Testis (tissue), 3 donors: ENCODE measurements around the gene PYROXD2. TPM values are rescaled to one million over a fixed set of nuclear protein-coding genes. Genes with fewer than 3 reads are reported as not detected.

Experiments used
- DNase-seq: peaks from one replicate; pipeline ENCODE4 v3.0.0-alpha.2; 2019
- H3K27ac ChIP-seq, 2 donors: fragments of 200-600 bp; sonication (generic); one replicate each; pipeline ENCODE4 v1.5.1; 2019
- H3K27me3 ChIP-seq: fragments of 200-600 bp; sonication (generic); one replicate; pipeline ENCODE4 v1.5.1; 2019
- H3K36me3 ChIP-seq: fragments of 200-600 bp; sonication (generic); one replicate; pipeline ENCODE4 v1.5.1; 2017; ENCODE audit warnings: low read depth; ENCODE audit errors: missing control alignments
- H3K4me1 ChIP-seq: fragments of 200-600 bp; sonication (generic); one replicate; pipeline ENCODE4 v1.5.1; 2019
- H3K4me3 ChIP-seq, 2 donors: fragments of 200-600 bp; sonication (generic); one replicate each; pipeline ENCODE4 v1.5.1; 2017 to 2019
- H3K9me3 ChIP-seq: fragments of 200-600 bp; sonication (generic); one replicate; pipeline ENCODE4 v1.5.1; 2017
- CTCF ChIP-seq, 3 experiments: fragments of 450-650 bp in 2 of 3; fragments of 200-600 bp in 1 of 3; sonication (generic) in 1 of 3; IDR thresholded peaks; one replicate each; pipeline ENCODE4 v1.5.1; 2016 to 2019; ENCODE audit warnings: antibody characterized with exemption in 3 of 3, mild to moderate bottlenecking in 2 of 3, moderate library complexity in 1 of 3
- POLR2A ChIP-seq: fragments of 450-650 bp; IDR thresholded peaks from one replicate; pipeline ENCODE4 v1.6.1; 2017; ENCODE audit warnings: antibody characterized with exemption, mild to moderate bottlenecking, moderate library complexity
- WGBS, 2 donors: methylation state at CpG; one replicate each; pipeline ENCODE4 v1.1.5; 2018; 5-methylcytosine and 5-hydroxymethylcytosine counted together
- intact Hi-C: fragments of 100-400 bp; cut with DNase I; formaldehyde crosslinking; loops from one replicate; pipeline ENCODE4 v1.15.1; 2023; ENCODE audit warnings: low total_unique reads
- polyA plus RNA-seq: library from polyadenylated mRNA; stranded (reverse); fragments of 350-450 nt; fragmentation: Illumina TruSeq; extraction: RNeasy Lipid Tissue Mini Kit (QIAGEN cat#74804); gene quantifications from one replicate; pipeline ENCODE4 v1.2.3, GENCODE V29; 2014; ENCODE audit warnings: low read depth, low replicate concordance; ENCODE audit not compliant: insufficient read depth
- total RNA-seq, 2 donors: library from RNA; depleted of rRNA; stranded (reverse); fragments of >200 nt; gene quantifications; one replicate each; pipeline ENCODE4 v1.2.3, GENCODE V29; 2016

PYROXD2 gene
- total and polyA plus RNA-seq, 3 donors from 2014 or later, result 10.2 to 20.2 (median 13.0) TPM

GRCh38 chr10:98340940-98341310 lies 74.1 kb downstream of the PYROXD2 start:
- no peak for TF ChIP-seq POLR2A
- no peak for TF ChIP-seq CTCF (IDR thresholded peaks at IDR 0.05)
- H3K9me3 ChIP-seq, result no peaks in the 10 kb centered on the region
- H3K27ac ChIP-seq, result no peak overlapping the region
- no peaks in the 10 kb centered on the region for H3K36me3 ChIP-seq
- intact Hi-C loops, result no loop called here
- no peaks in the 10 kb centered on the region for H3K4me1 ChIP-seq
- WGBS, 2 donors, result 26 to 43% methylated on average over 2 of the region's 2 CpGs
- DNase-seq, result no peak
- H3K27me3 ChIP-seq, result no peaks in the 10 kb centered on the region
- H3K4me3 ChIP-seq, result no peak overlapping the region

- 60 to 63% methylated on average over 8 of the region's 8 CpGs for WGBS, 2 donors
- H3K36me3 ChIP-seq, result no peaks in the 10 kb centered on the region
- H3K4me1 ChIP-seq, result no peaks in the 10 kb centered on the region
- H3K9me3 ChIP-seq, result no peaks in the 10 kb centered on the region
- DNase-seq, result no peak
- no peak overlapping the region for H3K27ac ChIP-seq
- no peak overlapping the region for H3K4me3 ChIP-seq
- no peak for TF ChIP-seq CTCF (IDR thresholded peaks at IDR 0.05)
- TF ChIP-seq POLR2A, result no peak
- H3K27me3 ChIP-seq, result no peaks in the 10 kb centered on the region
- intact Hi-C loops, result no loop called here
These were observed 74.6 kb downstream of the PYROXD2 start for GRCh38 chr10:98340261-98340939.

GRCh38 chr10:98339799-98340198 lies 75.2 kb downstream of the PYROXD2 start:
- WGBS, 2 donors, result 79 to 86% methylated on average over 5 of the region's 5 CpGs
- Histone ChIP-seq H3K4me3 (no peak overlapping the region), H3K9me3 (no peaks in the 10 kb centered on the region), H3K4me1 (no peaks in the 10 kb centered on the region), H3K36me3 (no peaks in the 10 kb centered on the region), H3K27ac (no peak overlapping the region), H3K27me3 (no peaks in the 10 kb centered on the region)
- intact Hi-C loops, result no loop called here
- no peak for TF ChIP-seq CTCF (IDR thresholded peaks at IDR 0.05)
- TF ChIP-seq POLR2A, result no peak
- DNase-seq, result no peak

GRCh38 chr10:98338896-98339295 lies 76.1 kb downstream of the PYROXD2 start:
- TF ChIP-seq POLR2A, result no peak
- no peak for TF ChIP-seq CTCF (IDR thresholded peaks at IDR 0.05)
- DNase-seq, result no peak
- Histone ChIP-seq H3K27ac (no peak overlapping the region), H3K9me3 (no peaks in the 10 kb centered on the region), H3K4me1 (no peaks in the 10 kb centered on the region), H3K36me3 (no peaks in the 10 kb centered on the region), H3K4me3 (no peak overlapping the region), H3K27me3 (no peaks in the 10 kb centered on the region)
- 87 to 93% methylated on average over 4 to 5 of the region's 5 CpGs for WGBS, 2 donors
- intact Hi-C loops, result no loop called here

- intact Hi-C loops, result no loop called here
- no peaks in the 10 kb centered on the region for H3K9me3 ChIP-seq
- DNase-seq, result no peak
- no peak for TF ChIP-seq POLR2A
- TF ChIP-seq CTCF (IDR thresholded peaks at IDR 0.05), result no peak
- H3K27me3 ChIP-seq, result no peaks in the 10 kb centered on the region
- no peaks in the 10 kb centered on the region for H3K36me3 ChIP-seq
- 91 to 93% methylated on average over 6 of the region's 6 CpGs for WGBS, 2 donors
- H3K27ac ChIP-seq, result no peak overlapping the region
- H3K4me1 ChIP-seq, result no peaks in the 10 kb centered on the region
- no peak overlapping the region for H3K4me3 ChIP-seq
These were observed 76.7 kb downstream of the PYROXD2 start for GRCh38 chr10:98338318-98338717.
